HEK293T (cell line): Measurements from ENCODE around the gene TFB1M.

Source experiments
- BHLHE40 ChIP-seq: fragments of 450-650 bp; IDR thresholded peaks from 2 replicates; pipeline ENCODE4 v1.6.1; 2016; ENCODE audit warnings: mild to moderate bottlenecking, moderate library complexity, borderline replicate concordance
- FOXA1 ChIP-seq: fragments of 450-650 bp; IDR thresholded peaks from 2 replicates; pipeline ENCODE4 v1.6.1; 2016; ENCODE audit warnings: mild to moderate bottlenecking
- L3MBTL2 ChIP-seq: fragments of 450-650 bp; conservative IDR thresholded peaks from 2 replicates; pipeline ENCODE4 v1.6.1; 2016; ENCODE audit warnings: mild to moderate bottlenecking
- NFRKB ChIP-seq: fragments of 450-650 bp; IDR thresholded peaks from 2 replicates; pipeline ENCODE4 v1.6.1; 2016; ENCODE audit warnings: mild to moderate bottlenecking, moderate library complexity
- PKNOX1 ChIP-seq: fragments of 450-650 bp; IDR thresholded peaks from 2 replicates; pipeline ENCODE4 v1.6.1; 2016
- SP1 ChIP-seq: fragments of 450-650 bp; IDR thresholded peaks from 2 replicates; pipeline ENCODE4 v1.6.1; 2017
- SUZ12 ChIP-seq: fragments of 450-650 bp; IDR thresholded peaks from 2 replicates; pipeline ENCODE4 v1.6.1; 2016; ENCODE audit warnings: mild to moderate bottlenecking
- TARDBP ChIP-seq: fragments of 450-650 bp; IDR thresholded peaks from 2 replicates; pipeline ENCODE4 v1.6.1; 2016

GRCh38 chr6:155349956-155350355 is 35.7 kb upstream of the TFB1M start:
- no peak for TF ChIP-seq BHLHE40
- TF ChIP-seq PKNOX1, result no peak
- TF ChIP-seq NFRKB, result no peak
- no peak for TF ChIP-seq FOXA1
- TF ChIP-seq TARDBP, result no peak
- no peak for TF ChIP-seq SP1
- no peak for TF ChIP-seq L3MBTL2
- no peak for TF ChIP-seq SUZ12
